GM18861 (cell line): ENCODE measurements around the gene LRRC42.
"Not testable (repeated sequence)": the region's sequence is repeated elsewhere in the genome, so short reads cannot be mapped to it uniquely, and the experiment has no call there.

Source experiments
- ATAC-seq: cut with Tn5 transposase; IDR thresholded peaks from one replicate; pipeline ENCODE4 v1.9.1; 2021; ENCODE audit not compliant: unreplicated experiment

Gene LRRC42

DNA sequence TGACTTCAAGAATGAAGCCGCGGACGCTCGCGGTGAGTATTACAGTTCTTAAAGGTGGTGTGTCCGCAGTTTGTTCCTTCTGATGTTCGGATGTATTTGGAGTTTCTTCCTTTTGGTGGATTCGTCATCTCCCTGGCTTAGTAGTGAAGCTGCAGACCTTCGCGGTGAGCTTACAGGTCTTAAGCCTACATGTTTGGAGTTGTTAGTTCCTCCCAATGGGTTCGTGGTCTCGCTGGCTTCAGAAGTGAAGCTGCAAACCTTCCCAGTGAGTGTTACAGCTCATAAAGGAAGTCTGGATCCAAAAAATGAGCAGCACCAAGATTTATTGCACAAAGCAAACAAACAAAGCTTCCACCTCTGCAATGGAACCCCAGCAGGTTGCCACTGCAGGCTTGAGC is 57.1 kb downstream of the LRRC42 start:
- no peak for ATAC-seq

DNA sequence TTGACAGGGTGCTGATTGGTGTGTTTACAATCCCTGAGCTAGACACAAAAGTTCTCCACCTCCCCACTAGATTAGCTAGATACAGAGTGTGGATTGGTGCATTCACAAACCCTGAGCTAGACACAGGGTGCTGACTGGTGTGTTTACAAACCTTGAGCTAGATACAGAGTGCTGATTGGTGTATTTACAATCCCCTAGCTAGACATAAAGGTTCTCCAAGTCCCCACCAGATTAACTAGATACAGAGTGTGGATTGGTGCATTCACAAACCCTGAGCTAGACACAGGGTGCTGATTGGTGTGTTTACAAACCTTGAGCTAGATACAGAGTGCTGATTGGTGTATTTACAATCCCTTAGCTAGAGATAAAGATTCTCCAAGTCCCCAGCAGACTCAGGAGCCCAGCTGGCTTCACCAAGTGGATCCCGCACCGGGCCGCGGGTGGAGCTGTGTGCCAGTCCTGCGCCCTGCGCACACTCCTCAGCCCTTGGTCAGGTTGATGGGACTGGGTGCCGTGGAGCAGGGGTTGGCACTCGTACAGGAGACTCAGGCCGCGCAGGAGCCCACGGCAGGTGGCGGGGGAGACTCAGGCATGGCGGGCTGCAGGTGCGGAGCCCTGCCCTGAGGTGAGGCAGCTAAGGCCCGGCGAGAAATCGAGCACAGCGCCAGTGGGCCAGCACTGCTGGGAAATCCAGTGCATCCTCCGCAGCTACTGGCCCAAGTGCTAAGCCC is 57.8 kb downstream of the LRRC42 start:
- ATAC-seq = not testable (repeated sequence)

DNA sequence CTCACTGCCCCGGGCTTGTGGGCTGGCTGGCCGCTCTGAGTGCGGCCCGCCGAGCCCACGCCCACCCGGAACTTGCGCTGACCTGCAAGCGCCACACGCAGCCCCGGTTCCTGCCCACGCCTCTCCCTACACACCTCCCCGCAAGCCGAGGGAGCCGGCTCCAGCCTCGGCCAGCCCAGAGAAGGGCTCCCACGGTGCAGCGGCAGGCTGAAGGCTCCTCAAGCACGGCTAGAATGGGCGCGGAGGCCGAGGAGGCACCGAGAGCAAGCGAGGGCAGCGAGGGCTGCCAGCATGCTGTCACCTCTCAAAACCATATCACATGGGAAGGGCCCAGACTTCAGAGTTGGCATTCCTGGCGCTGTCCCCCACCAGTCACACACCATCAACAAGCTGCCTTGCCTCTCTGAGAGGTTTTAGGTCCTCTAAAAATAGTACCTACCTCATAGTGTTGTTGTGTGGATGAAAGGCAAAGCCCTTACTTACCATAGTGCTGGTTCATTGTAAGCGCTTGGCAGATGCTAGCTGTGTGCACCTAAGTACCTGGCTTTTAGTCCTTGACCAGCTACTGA is 58.4 kb downstream of the LRRC42 start:
- no peak for ATAC-seq

DNA sequence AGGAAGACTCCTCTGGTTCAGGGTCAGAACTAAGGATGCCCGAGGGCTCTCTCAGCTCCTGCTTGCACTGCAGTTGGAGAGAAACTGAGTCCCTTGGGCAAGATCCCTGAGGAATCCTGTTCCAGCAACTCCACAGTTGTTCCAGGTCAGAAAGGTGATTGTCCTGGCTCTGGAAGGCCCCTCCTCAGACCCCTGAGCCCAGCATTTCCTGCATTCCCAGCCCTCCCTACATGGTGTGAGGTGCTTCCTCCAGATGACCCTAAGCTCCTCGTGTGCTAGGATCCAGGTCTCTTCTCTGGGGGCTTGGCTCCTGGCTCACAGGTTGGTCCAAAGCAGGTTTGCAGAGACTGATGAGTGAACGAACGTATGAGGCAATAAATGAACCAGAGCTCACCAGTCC is 60.4 kb downstream of the LRRC42 start:
- ATAC-seq = no peak

DNA sequence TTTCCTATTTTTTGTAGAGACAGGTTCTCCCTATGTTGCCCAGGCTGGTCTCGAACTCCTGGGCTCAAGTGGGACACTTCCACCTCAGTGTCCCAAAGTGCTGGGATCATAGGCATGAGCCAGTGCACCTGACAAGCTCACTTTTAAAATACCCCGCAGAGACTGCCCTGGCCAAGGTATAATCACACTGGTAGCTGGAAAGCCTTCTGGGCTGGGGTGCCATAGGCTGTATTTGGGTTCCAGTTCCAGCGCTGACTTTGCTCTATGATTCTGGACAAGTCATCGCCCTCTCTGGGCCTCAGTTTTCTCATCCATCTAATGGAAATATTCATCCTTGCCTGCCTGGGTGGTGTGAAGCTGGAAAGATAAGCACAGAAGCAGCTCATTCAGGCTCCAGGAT is 61.5 kb downstream of the LRRC42 start:
- ATAC-seq = no peak

DNA sequence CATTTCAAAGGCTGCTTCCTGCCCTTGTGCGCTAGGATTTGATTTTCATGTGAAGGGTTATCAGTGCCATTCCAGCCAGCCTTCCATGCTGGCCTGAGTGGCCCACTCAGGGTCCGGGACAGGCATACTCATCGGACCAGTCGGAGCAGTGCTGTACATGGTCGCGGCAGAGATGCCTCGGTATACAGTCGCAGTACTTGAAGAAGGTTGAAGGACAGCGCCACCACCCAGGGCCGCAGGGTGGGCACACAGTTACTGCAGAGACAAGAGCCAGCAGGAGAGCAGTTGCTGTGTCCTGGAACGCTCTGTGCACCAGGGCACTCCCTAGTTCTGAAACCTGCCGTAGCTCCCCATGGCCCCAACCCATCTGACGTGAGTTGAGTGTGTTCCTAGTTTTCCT is 62.7 kb downstream of the LRRC42 start:
- no peak for ATAC-seq

DNA sequence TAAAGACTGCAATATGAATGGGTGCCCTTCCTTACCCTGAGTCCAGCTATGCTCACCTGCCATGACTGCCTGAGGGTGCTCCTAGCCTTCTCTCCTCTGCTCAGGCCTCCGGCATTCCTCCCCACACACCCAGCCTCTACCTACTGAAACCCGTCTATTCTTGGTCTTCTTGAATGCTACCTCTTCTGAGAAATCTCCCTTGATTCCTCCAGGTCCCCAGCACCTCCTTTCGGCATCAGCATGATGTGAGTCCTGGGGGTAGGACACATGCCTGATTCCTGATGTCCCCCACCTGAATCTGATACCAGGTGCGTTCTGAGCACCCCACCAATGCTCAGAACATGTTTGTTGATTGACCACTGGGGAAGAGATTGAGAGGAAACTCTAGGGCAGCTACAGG is 63.3 kb downstream of the LRRC42 start:
- no peak for ATAC-seq

DNA sequence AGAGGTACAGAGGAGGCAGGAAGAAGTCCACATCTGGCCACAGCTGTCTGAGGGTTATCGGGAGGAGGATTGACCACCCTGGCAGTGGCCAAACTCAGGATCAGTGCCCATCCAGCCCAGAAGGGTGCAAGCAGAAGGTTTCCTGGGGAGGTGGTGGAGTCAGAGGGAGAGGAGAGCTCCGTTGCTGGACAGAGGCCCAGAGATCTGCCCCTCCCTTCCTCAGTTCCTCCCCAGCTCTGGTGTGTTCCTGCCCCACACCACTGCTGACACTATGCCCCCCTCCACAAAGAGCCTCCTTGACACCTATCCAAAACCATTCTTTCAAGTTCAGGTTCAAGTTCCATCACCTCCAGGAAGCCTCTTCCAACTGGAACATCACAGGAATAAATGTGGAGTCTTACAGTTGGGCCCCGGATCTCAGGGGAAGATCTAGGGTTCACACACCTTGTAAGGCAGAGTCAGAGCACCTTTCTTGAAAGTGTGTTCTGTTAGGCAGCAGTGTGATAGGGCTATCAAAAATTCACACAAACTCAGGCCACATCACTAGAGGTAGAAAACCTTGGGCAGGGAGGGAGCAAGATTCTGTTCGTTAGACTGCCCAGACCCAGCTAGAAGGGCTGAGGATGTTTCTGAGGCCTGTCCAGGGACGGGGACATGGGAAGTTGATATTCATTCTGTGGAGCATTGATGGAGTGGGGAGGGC is 64.4 kb downstream of the LRRC42 start:
- ATAC-seq = no peak

DNA sequence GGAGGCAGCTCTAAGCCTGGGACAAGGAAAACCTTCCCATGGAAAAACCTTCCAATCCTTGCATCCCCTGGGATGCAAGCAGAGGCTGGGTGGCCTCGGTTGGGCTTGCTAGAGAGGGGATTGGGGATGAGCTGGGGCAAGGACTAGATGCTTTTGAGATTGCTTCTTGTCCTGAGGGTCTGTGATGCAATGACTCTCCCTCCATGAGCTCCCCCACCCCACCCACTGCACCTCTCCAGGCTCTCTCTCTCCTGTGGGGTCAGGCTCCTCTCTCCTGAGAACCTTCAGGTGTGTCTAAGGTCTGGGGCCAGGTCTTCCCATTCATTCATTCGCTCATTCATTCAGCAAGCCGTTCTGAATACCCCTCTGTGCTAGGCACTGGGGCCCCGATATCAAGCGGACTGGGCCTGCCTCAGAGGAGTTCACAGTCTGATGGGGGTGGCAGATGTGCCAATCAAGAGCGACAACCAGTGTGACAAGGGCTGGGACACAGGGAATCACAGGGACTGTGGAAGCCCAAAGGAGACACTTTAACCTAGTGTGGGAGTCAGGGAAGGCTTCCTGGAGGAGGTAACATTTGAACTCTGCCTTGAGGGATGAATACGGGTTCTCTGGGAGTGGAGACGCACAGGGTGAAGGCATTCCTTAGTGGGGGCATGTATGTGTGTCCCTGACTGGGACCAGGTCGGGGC is 65.3 kb downstream of the LRRC42 start:
- ATAC-seq = no peak

DNA sequence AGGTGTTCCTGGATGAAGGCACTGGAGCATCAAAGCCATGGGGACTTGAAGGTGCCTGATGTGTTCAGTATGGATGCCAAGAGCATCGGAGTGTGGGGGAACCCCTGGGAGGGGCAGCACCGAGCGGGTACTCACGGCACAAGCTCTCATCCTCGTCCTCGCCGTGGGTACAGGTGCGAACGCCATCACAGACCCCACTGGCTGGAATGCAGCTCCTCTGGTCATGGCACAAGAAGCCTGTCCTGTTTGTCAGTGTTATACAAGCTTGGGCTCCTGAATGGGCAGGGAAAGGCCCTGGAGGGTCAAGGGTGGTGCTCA is 65.8 kb downstream of the LRRC42 start:
- ATAC-seq = no peak

DNA sequence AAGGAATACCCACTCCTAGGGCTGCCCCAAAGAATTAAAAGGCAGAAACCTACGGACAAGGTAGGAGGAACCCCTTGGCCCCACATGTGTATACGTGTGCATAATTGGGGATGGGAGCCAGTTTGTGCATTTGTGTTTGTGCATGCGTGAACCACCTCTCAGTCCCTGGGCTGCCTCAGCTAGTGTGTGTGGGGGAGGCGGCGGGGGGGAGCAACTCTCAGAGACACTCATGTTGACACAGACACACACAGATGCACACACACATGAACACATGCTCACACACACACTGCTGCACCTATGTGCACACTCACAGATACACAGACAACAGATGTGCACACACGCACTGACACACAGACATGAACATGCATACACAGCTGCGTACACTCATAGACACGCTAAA is 66.7 kb downstream of the LRRC42 start:
- no peak for ATAC-seq

DNA sequence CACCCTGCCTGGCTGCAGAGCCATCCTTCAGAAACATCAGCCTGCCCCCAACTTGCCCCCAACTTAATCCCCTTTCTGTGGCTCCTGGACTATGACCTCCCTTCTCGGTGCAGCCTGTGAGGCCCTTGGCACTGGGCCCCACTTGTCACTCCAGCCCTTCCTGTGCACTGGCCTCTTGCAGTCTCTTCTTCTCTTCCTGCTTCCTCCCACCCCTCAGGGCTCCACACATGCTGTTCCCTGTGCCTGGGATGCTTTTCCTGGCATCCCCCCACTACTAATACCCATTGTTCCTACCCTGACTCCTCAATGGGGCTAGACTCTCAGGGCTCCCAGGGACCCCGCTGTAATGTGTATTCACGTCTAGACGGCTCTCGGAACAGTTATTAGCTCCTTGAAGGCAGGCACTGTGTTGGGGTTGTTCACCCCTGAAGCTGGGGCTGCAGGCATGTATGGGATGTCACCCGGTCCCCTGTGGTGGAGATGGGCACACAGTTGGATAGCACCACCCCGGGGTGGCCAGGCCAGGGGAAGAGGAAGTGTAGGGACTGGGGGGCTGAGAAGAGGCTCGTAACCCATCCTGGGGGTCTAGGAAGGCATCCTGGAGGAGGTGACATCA is 67.4 kb downstream of the LRRC42 start:
- no peak for ATAC-seq

DNA sequence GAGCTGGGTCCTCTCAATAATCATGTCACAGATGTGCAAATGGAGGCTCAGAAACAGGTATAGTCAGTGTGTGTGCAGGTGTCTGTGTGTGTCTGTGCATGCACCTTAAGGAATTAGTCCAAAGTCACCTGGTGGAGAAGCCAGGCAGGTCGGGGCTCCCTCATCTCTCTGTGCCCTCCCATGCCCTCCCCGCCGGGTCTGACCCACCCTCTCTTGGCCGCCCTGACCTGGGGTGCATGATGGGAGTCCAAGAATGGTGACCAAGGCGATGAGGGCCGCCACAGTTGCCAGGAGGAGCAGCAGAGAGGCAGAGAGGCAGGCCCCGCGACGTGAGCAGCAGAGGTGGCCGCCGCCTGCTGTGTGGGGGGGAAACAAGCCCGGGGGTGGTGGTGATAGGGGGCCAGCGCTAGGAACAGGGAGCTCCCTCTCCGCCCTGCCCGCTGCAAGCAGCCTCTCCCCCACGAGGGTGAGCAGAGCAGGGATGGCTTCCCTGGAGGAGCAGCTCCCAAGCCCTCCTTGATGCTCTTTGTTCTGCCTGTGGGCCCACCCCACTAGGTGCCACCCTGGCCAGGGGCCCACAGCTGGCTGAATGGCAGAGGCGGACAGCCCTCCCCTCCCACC is 68.0 kb downstream of the LRRC42 start:
- no peak for ATAC-seq

DNA sequence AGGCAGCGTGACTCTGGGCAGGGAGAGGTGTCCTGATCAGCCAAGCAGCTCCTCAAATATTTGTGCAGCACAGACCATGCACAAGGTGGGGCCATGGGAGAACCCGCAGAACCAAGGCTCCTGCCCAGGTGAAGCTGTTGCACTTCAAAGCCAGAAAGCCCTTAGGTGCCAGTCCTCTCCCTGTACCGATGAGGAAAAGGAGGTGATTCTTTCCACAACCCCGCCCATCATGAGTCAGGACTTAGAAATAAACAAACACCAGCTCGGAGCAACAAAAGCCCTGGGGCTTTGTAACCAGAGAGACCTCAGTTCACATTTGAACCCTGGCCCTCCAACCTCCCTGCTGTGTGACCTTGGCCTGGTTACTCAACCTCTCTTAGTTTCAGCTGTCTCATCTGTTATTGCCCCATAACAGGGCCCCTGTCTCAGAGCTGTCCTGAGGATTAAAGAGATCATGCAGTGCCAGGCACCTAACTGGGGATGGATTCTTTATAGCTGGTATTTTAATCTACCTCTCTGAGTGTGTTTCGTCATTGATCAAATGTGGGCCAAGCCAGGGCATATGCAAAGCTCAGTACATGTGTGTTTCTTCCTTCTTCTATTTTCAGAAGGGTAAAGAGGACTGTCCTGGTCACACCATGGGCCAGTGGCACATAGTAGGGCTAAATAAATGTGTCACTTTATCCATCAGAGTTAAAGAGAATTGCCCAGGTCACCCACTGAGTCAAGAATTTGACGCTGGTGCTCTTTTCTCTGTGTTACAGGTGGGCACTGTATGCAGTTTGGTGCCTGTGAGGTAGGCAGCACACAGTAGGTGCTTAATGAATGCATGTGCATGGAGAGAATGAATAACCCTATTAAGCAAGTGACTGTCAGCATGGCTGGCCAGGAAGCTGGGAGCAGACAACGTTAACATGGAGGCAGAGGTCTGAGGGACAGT is 70.5 kb downstream of the LRRC42 start:
- no peak for ATAC-seq
